Memory B cell (primary cell): Measurements from ENCODE around the gene NCOA5.
"Not testable (repeated sequence)": the region's sequence is repeated elsewhere in the genome, so short reads cannot be mapped to it uniquely, and the experiment has no call there.

Experiments used
- ATAC-seq: fragments of 150-1000 bp; cut with Tn5 transposase; 2 replicates; pipeline ENCODE4 v1.10.0; 2021; ENCODE audit warnings: low read depth, mild to moderate bottlenecking, moderate library complexity
- DNase-seq, 2 donors: peaks; one replicate each; pipeline ENCODE4 v3.0.0; 2022; ENCODE audit warnings: low spot score in 2 of 2
- H3K27ac Mint-ChIP-seq: one replicate; pipeline ENCODE4 v1.8.0; 2022; ENCODE audit warnings: mild to moderate bottlenecking, moderate library complexity, mixed read lengths
- H3K27me3 Mint-ChIP-seq: one replicate; pipeline ENCODE4 v1.8.0; 2022; ENCODE audit warnings: mixed read lengths
- H3K36me3 Mint-ChIP-seq: one replicate; pipeline ENCODE4 v1.8.0; 2022; ENCODE audit warnings: mild to moderate bottlenecking, mixed read lengths
- H3K4me1 Mint-ChIP-seq: one replicate; pipeline ENCODE4 v1.8.0; 2022; ENCODE audit warnings: mixed read lengths
- H3K4me3 Mint-ChIP-seq: one replicate; pipeline ENCODE4 v1.8.0; 2022; ENCODE audit warnings: mild to moderate bottlenecking, moderate library complexity, mixed read lengths
- H3K9me3 Mint-ChIP-seq: one replicate; pipeline ENCODE4 v1.8.0; 2022; ENCODE audit warnings: mixed read lengths

The NCOA5 gene

GRCh38 chr20:46112430-46113112 lies 22.8 kb upstream of the NCOA5 start:
- ATAC-seq (no peak), DNase-seq (no peak)
- no peak overlapping the region for H3K27ac Mint-ChIP-seq
- peaks cover 41% of the 10 kb centered on the region for H3K4me1 Mint-ChIP-seq
- H3K9me3 Mint-ChIP-seq = no peaks in the 10 kb centered on the region
- no peaks in the 10 kb centered on the region for H3K27me3 Mint-ChIP-seq
- H3K4me3 Mint-ChIP-seq = no peak overlapping the region
- H3K36me3 Mint-ChIP-seq = no peaks in the 10 kb centered on the region

GRCh38 chr20:46111836-46112212 lies 22.1 kb upstream of the NCOA5 start:
- H3K4me1 Mint-ChIP-seq = peaks cover 45% of the 10 kb centered on the region
- no peaks in the 10 kb centered on the region for H3K27me3 Mint-ChIP-seq
- H3K9me3 Mint-ChIP-seq = no peaks in the 10 kb centered on the region
- ATAC-seq (no peak), DNase-seq (no peak)
- H3K36me3 Mint-ChIP-seq = no peaks in the 10 kb centered on the region
- H3K27ac Mint-ChIP-seq = peak overlapping the region; percentile 91
- H3K4me3 Mint-ChIP-seq = peak overlapping the region; percentile 46

DNA sequence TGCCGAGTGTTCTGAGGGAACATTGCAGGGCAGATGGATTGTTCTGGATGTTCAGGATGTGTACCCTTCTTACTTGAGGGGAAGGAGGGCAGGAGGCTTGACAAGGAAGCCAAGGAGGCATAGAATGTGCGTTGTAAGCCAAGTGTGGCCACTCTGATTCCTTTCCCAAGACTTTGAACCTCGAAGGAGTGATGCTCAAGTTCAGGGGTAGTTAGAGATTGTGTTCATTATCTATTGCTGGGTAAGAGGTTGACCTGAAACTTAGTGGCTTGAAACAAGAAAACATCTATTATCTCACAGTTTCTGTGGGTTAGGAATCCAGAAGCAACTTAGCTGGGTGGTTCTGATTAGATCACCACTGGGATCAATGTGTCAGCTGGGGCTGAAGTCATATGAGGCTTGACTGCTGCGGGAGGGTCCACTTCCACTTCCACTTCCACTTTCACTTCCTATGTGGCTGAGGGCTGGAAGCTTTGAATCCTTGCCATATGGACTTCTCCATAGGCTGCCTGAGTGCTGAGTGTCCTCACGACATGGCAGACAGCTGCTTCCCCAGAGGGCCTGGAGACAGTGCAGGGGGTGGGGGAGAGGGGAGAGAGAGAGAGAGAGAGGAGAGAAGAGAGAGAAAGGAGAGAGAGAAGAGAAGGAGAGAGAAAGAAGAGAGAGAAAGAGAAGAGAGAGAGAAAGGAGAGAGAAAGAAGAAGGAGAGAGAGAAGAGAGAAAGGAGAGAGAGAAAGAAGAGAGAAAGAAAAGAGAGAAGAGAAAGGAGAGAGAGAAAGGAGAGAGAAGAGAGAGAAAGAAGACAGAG lies 21.5 kb upstream of the NCOA5 start:
- Mint-ChIP-seq H3K4me3 (peak overlapping the region; percentile 46), H3K27ac (peak overlapping the region; percentile 91), H3K4me1 (peaks cover 45% of the 10 kb centered on the region), H3K9me3 (no peaks in the 10 kb centered on the region), H3K27me3 (no peaks in the 10 kb centered on the region), H3K36me3 (no peaks in the 10 kb centered on the region)
- DNase-seq = peak; percentile 33 to 56
- peak; percentile 76 for ATAC-seq

- Mint-ChIP-seq H3K4me1 (peaks cover 36% of the 10 kb centered on the region), H3K27me3 (no peaks in the 10 kb centered on the region), H3K4me3 (no peak overlapping the region), H3K27ac (peak overlapping the region; percentile 90), H3K9me3 (no peaks in the 10 kb centered on the region), H3K36me3 (no peaks in the 10 kb centered on the region)
- DNase-seq (no peak), ATAC-seq (no peak)
Observed at GRCh38 chr20:46108976-46109375, 19.2 kb upstream of the NCOA5 start.

DNA sequence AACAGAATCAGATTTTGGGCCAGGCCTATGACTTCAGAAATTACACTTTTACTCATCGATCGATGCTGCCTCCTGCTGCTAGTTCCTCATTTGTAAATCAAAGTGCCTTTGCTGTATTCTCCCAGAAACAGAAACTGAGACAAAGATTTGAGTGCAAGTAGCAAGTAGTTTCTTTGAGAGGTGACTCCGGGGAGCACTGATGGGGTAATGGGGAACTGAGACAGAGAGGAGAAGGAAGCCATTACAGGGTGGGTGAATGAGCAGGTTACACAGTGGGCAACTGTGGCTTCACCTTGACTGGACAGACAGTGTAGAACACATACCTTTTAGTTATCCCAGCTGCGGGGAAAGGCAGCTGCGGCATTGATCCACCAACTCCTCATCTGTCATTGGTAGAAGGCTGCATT lies 18.7 kb upstream of the NCOA5 start:
- H3K36me3 Mint-ChIP-seq = no peaks in the 10 kb centered on the region
- peaks cover 31% of the 10 kb centered on the region for H3K4me1 Mint-ChIP-seq
- DNase-seq = peak; percentile 28 to 67
- no peaks in the 10 kb centered on the region for H3K9me3 Mint-ChIP-seq
- H3K27me3 Mint-ChIP-seq = no peaks in the 10 kb centered on the region
- H3K27ac Mint-ChIP-seq = peak overlapping the region; percentile 90
- H3K4me3 Mint-ChIP-seq = peak overlapping the region; percentile 58
- peak; percentile 87 for ATAC-seq

DNA sequence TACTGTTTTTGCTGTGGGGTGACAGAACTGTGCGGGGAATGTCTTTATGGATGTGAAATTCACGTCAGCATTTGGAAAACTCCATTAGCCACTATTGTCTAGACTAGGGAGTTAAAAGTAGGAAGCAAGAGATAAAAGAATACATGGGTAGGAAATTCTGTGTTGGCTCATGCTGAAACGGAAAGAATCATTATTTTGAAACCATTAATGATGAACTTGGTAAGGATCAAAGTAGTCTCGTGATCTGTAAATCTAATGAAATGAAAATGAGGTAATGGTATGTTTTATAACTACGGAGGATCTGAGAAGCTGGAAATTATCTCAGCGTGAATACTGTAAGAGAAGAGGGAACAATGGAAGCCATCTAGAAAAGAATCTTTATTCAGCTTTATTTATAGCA lies 17.3 kb upstream of the NCOA5 start:
- Mint-ChIP-seq H3K4me1 (peaks cover 30% of the 10 kb centered on the region), H3K27me3 (no peaks in the 10 kb centered on the region), H3K27ac (peak overlapping the region; percentile 90), H3K36me3 (no peaks in the 10 kb centered on the region), H3K4me3 (no peak overlapping the region), H3K9me3 (no peaks in the 10 kb centered on the region)
- DNase-seq = no peak
- ATAC-seq = no peak

- Mint-ChIP-seq H3K4me3 (no peak overlapping the region), H3K9me3 (no peaks in the 10 kb centered on the region), H3K4me1 (peaks cover 25% of the 10 kb centered on the region), H3K27me3 (no peaks in the 10 kb centered on the region), H3K27ac (no peak overlapping the region), H3K36me3 (no peaks in the 10 kb centered on the region)
- ATAC-seq (no peak), DNase-seq (no peak)
Observed at GRCh38 chr20:46104262-46104661, 14.5 kb upstream of the NCOA5 start.

GRCh38 chr20:46102940-46103339 lies 13.2 kb upstream of the NCOA5 start:
- Mint-ChIP-seq H3K36me3 (no peaks in the 10 kb centered on the region), H3K4me3 (no peak overlapping the region), H3K27ac (no peak overlapping the region), H3K9me3 (no peaks in the 10 kb centered on the region), H3K27me3 (no peaks in the 10 kb centered on the region), H3K4me1 (peaks cover 18% of the 10 kb centered on the region)
- ATAC-seq (no peak), DNase-seq (no peak)

GRCh38 chr20:46101957-46102356 lies 12.2 kb upstream of the NCOA5 start:
- no peaks in the 10 kb centered on the region for H3K27me3 Mint-ChIP-seq

GRCh38 chr20:46100988-46101387 lies 11.2 kb upstream of the NCOA5 start:
- peaks cover 9% of the 10 kb centered on the region for H3K4me1 Mint-ChIP-seq
- H3K27ac Mint-ChIP-seq = no peak overlapping the region
- ATAC-seq (no peak), DNase-seq (no peak)
- no peaks in the 10 kb centered on the region for H3K36me3 Mint-ChIP-seq
- no peaks in the 10 kb centered on the region for H3K9me3 Mint-ChIP-seq
- no peaks in the 10 kb centered on the region for H3K27me3 Mint-ChIP-seq
- no peak overlapping the region for H3K4me3 Mint-ChIP-seq

More at GRCh38 chr20:46101957-46102356, 12.2 kb upstream of the NCOA5 start:
- DNase-seq = no peak
- no peak overlapping the region for H3K4me3 Mint-ChIP-seq
- no peak for ATAC-seq
- no peak overlapping the region for H3K27ac Mint-ChIP-seq
- peaks cover 10% of the 10 kb centered on the region for H3K4me1 Mint-ChIP-seq
- H3K9me3 Mint-ChIP-seq = no peaks in the 10 kb centered on the region
- H3K36me3 Mint-ChIP-seq = no peaks in the 10 kb centered on the region

GRCh38 chr20:46100444-46100843 lies 10.7 kb upstream of the NCOA5 start:
- H3K36me3 Mint-ChIP-seq, H3K4me1 Mint-ChIP-seq, H3K9me3 Mint-ChIP-seq, H3K27ac Mint-ChIP-seq, H3K27me3 Mint-ChIP-seq, DNase-seq, ATAC-seq: not testable (repeated sequence)
- H3K4me3 Mint-ChIP-seq = peak overlapping the region; percentile 33

DNA sequence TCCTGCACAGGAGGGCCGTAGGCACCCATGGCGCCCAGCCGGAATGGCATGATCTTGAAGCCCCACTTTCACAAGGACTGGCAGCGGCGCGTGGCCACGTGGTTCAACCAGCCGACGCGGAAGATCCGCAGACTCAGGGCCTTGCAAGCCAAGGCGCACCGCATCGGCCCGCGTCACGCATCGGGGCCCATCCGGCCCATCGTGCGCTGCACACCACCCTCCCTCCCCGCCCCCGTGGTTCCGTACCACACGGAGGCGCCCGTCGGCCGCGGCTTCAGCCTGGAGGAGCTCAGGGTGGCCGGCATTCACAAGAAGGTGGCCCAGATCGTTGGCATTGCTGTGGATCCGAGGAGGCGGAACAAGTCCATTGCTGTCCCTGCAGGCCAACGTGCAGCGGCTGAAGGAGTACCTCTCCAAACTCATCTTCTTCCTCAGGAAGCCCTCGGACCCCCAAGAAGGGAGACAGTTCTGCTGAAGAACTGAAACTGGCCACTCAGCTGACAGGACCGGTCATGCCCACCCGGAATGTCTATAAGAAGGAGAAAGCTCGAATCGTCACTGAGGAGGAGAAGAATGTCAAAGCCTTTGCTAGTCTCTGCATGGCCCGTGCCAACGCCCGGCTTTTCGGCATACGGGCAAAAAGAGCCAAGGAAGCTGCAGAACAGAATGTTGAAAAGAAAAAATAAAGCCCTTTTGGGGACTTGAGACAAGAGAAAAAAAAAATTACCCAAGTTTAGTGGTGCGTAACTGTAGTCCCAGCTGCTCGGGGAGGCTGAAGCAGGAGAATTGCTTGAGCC lies 9.9 kb upstream of the NCOA5 start:
- peak; percentile 99 for ATAC-seq
- peak overlapping the region; percentile 71 for H3K4me3 Mint-ChIP-seq
- H3K4me1 Mint-ChIP-seq = peaks cover 7% of the 10 kb centered on the region
- H3K27ac Mint-ChIP-seq = no peak overlapping the region
- no peaks in the 10 kb centered on the region for H3K27me3 Mint-ChIP-seq
- peak; percentile 63 to 65 for DNase-seq
- no peaks in the 10 kb centered on the region for H3K9me3 Mint-ChIP-seq
- no peaks in the 10 kb centered on the region for H3K36me3 Mint-ChIP-seq

DNA sequence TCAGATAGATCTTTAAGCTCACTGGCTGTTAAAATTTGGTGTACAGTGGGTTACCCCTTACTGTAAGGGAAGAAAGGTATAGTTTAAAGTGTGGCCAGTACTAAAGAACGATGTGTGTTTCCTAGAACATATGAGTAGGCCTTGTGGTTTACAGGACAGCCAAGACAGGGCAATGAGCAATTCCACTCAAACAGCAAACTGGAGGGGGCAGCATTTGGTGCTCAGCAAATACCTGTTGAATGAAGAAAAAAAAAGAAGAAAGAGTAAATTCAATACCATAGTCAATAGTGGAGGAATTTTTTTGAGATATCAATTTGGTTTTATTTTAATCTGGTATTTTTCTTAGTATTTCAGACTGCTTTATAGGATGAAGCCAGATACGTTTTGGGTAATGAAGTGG lies 3.8 kb upstream of the NCOA5 start:
- no peak overlapping the region for H3K27ac Mint-ChIP-seq
- DNase-seq (no peak), ATAC-seq (no peak)
- H3K9me3 Mint-ChIP-seq = no peaks in the 10 kb centered on the region
- peaks cover 4% of the 10 kb centered on the region for H3K4me1 Mint-ChIP-seq
- H3K36me3 Mint-ChIP-seq = no peaks in the 10 kb centered on the region
- H3K27me3 Mint-ChIP-seq = no peaks in the 10 kb centered on the region
- no peak overlapping the region for H3K4me3 Mint-ChIP-seq
